Naive thymus-derived CD8-positive, alpha-beta T cell (primary cell): ENCODE measurements around the gene FBXW11. TPM values are rescaled to one million over a fixed set of nuclear protein-coding genes. Genes with fewer than 3 reads are reported as not detected.

Source experiments
- ATAC-seq, 2 donors: fragments of 150-1000 bp; cut with Tn5 transposase in 1 of 2; sonication (Bioruptor Pico), chemical (Tn5 transposase) in 1 of 2; 1 replicate in 1 of 2; 2 replicates in 1 of 2; pipeline ENCODE4 v1.10.0; 2021; ENCODE audit warnings: mild to moderate bottlenecking in 2 of 2, moderate library complexity in 2 of 2
- POLR2A ChIA-PET: fragments of 350-600 bp; sonication (Branson Sonifier 250); formaldehyde crosslinking; loops from one replicate; lab custom pipeline; 2021; ENCODE audit warnings: antibody characterized with exemption; lab: Charles Lee
- DNase-seq, 10 donors: peaks; one replicate each; pipeline versions ENCODE4 v3.0.0 to v3.0.0-alpha.2; 2020 to 2022
- H3K27ac Mint-ChIP-seq, 10 donors: one replicate each; pipeline ENCODE4 v1.8.0; 2020 to 2022; ENCODE audit warnings: mild to moderate bottlenecking in 10 of 10, mixed read lengths in 10 of 10, moderate library complexity in 4 of 10, inconsistent platforms in 1 of 10
- H3K27me3 Mint-ChIP-seq, 5 donors: one replicate each; pipeline ENCODE4 v1.8.0; 2021 to 2022; ENCODE audit warnings: mixed read lengths in 5 of 5
- H3K36me3 Mint-ChIP-seq, 3 donors: one replicate each; pipeline ENCODE4 v1.8.0; 2020 to 2022; ENCODE audit warnings: mixed read lengths in 3 of 3, mild to moderate bottlenecking in 2 of 3, inconsistent platforms in 1 of 3
- H3K4me1 Mint-ChIP-seq, 4 donors: one replicate each; pipeline ENCODE4 v1.8.0; 2021 to 2022; ENCODE audit warnings: mixed read lengths in 4 of 4
- H3K4me3 Mint-ChIP-seq, 10 donors: one replicate each; pipeline ENCODE4 v1.8.0; 2020 to 2022; ENCODE audit warnings: mild to moderate bottlenecking in 10 of 10, mixed read lengths in 10 of 10, moderate library complexity in 6 of 10, inconsistent platforms in 1 of 10
- H3K9me3 Mint-ChIP-seq, 9 donors: one replicate each; pipeline ENCODE4 v1.8.0; 2020 to 2022; ENCODE audit warnings: mixed read lengths in 9 of 9, mild to moderate bottlenecking in 3 of 9, inconsistent platforms in 1 of 9, moderate library complexity in 1 of 9
- polyA plus RNA-seq, 3 donors: library from polyadenylated mRNA; unstranded; fragments of 300-500 nt; fragmentation: Illumina TruSeq; gene quantifications; one replicate each; pipeline ENCODE4 v1.2.3, GENCODE V29; 2021
- total RNA-seq, 8 experiments: library from RNA in 2 of 8; stranded (reverse) in 2 of 8; gene quantifications; one replicate each; pipeline ENCODE4 v1.2.3 and lab custom pipeline; 2021 to 2026

FBXW11 gene
- total and polyA plus RNA-seq, 5 experiments from 2014 or later = 13.5 to 39.5 (median 18.3) TPM

DNA sequence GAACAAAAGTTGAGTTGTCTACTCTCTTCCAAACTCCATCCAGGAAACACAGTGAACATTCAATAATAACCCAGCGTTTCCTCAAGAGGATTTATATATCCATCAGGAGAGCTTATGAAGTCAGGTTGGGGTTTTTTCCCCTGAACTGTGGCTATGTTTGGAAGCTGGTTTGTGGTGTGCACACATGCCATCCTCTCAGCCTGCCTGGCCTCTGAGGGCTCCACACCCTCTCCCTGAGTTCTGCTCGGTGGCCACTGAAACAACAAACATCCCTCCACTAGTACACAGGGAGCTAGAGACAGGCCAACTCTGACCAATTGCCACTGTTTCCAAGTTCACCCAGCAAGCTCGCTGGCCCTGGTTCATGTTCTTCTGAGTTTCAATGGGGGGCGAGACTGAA lies 185.2 kb downstream of the FBXW11 start:
- DNase-seq (no peak), ATAC-seq (no peak)
- peaks cover 0 to 11% (median 2%) of the 10 kb centered on the region in 5 donors for H3K27me3 Mint-ChIP-seq
- no peak overlapping the region for H3K27ac Mint-ChIP-seq
- H3K4me3 Mint-ChIP-seq = no peak overlapping the region
- H3K9me3 Mint-ChIP-seq = no peaks in the 10 kb centered on the region
- POLR2A ChIA-PET = no interaction called here
- H3K36me3 Mint-ChIP-seq = no peaks in the 10 kb centered on the region
- H3K4me1 Mint-ChIP-seq = no peaks in the 10 kb centered on the region

DNA sequence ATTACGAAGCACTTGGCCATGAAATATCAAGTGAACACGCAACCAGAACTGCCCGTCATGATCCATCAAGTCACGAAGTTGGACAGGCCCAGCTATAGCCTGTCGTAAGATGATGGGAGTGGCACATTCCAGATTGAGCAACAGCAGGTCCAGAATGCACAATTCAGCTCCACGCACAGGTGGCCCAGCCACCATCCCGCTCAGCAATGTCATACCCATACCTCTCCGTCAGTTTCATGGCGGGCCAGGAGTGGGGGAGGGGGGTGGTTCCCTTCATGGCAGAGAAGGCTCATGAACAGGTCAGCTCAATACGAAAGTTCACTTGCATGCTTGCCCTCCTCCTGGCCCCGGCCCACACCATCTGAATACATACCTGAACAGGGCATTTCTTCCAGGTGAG lies 185.9 kb downstream of the FBXW11 start:
- H3K36me3 Mint-ChIP-seq = no peaks in the 10 kb centered on the region
- no peak overlapping the region for H3K4me3 Mint-ChIP-seq
- DNase-seq (no peak), ATAC-seq (no peak)
- H3K4me1 Mint-ChIP-seq = no peaks in the 10 kb centered on the region
- peaks cover 0 to 11% (median 2%) of the 10 kb centered on the region in 5 donors for H3K27me3 Mint-ChIP-seq
- no peaks in the 10 kb centered on the region for H3K9me3 Mint-ChIP-seq
- POLR2A ChIA-PET = no interaction called here
- H3K27ac Mint-ChIP-seq = no peak overlapping the region

DNA sequence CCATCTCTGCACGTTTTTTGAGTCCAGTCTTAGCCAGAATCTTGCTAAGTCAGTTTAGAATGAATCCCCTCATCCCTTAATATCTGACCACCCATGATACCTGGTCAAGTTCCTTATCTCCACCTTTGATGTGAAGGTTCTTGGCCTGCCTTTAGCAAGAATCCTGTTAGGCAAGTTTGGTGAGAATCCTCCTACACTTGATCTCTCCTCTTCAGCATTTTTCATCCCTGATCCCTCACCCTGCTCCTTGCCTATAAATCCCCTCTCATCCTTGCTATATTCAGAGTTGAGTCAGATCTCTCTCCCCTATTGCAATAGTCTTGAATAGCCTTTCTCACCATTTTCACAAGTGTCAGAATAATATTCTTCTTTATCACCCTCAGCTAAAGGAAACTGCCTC lies 189.8 kb downstream of the FBXW11 start:
- H3K27ac Mint-ChIP-seq = no peak overlapping the region
- ATAC-seq (no peak), DNase-seq (no peak)
- peaks cover 0 to 11% (median 0%) of the 10 kb centered on the region in 3 donors for H3K36me3 Mint-ChIP-seq
- POLR2A ChIA-PET = no interaction called here
- peaks cover 0 to 8% (median 0%) of the 10 kb centered on the region in 9 donors for H3K9me3 Mint-ChIP-seq
- peaks cover 0 to 11% (median 2%) of the 10 kb centered on the region in 5 donors for H3K27me3 Mint-ChIP-seq
- H3K4me1 Mint-ChIP-seq = no peaks in the 10 kb centered on the region
- H3K4me3 Mint-ChIP-seq = no peak overlapping the region

DNA sequence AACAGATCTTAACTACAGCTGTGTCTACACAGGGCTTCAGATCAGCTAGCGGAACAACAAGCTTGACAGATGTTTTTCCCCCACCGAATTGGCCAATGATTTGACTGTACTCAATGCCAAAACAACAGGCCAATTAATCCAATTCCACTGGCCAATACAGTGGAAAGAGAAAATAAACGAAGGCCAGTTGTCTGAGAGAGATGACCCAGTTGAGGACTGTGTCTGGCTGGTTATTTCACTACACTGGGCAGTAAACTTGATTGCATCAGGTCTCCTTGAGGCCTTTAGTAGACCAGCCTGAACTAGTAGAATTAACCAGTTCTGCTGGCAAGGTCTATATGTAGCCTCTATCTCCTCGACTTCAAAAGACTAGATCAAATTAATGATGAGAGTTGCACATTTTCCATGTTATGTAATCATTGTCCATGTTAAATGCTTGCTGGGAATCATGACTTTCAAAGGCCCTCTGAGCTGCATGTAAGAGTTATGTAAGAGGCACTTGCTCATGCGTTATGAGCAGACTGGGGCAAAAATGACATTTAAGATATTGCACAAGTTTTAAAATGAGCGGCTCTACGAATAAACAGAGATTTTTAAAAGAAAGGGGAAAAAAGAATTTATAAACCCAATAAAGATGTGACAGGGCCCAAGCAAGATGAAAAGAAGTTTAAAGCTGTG lies 192.5 kb downstream of the FBXW11 start:
- H3K27me3 Mint-ChIP-seq = peaks cover 2 to 11% (median 5%) of the 10 kb centered on the region in 5 donors
- DNase-seq (no peak), ATAC-seq (no peak)
- no peaks in the 10 kb centered on the region for H3K4me1 Mint-ChIP-seq
- POLR2A ChIA-PET = no interaction called here
- no peak overlapping the region for H3K4me3 Mint-ChIP-seq
- peaks cover 0 to 18% (median 0%) of the 10 kb centered on the region in 3 donors for H3K36me3 Mint-ChIP-seq
- no peak overlapping the region for H3K27ac Mint-ChIP-seq
- peaks cover 0 to 15% (median 6%) of the 10 kb centered on the region in 9 donors for H3K9me3 Mint-ChIP-seq

DNA sequence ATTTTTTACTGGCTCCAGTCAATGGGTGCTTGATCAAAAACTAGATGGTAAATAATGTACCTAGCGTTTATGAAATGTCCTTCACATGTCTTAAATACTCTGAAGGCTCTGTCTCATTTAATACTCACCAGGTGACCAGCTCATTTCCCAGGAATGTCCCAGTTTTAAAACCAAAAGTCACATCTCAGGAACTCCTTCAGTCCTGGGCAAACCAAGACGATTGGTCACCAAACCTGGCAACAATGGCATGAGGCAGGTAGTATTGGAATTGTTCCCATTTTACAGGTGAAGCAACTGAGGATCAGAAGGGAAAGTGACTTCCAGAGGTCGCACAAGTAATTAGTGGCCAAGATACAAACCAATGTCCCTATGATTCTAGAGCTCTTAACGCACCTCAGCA lies 193.2 kb downstream of the FBXW11 start:
- no peak overlapping the region for H3K4me3 Mint-ChIP-seq

More for the DNA sequence above, 193.2 kb downstream of the FBXW11 start:
- no peak overlapping the region for H3K27ac Mint-ChIP-seq
- H3K4me1 Mint-ChIP-seq = no peaks in the 10 kb centered on the region
- DNase-seq (no peak), ATAC-seq (no peak)
- H3K9me3 Mint-ChIP-seq = peaks cover 0 to 15% (median 9%) of the 10 kb centered on the region in 9 donors
- peaks cover 0 to 18% (median 1%) of the 10 kb centered on the region in 3 donors for H3K36me3 Mint-ChIP-seq
- H3K27me3 Mint-ChIP-seq = peaks cover 4 to 15% (median 10%) of the 10 kb centered on the region in 5 donors
- POLR2A ChIA-PET = no interaction called here

Other genes starting within 250 kb of the FBXW11 start
- not detected for gene SMIM23, start 220.8 kb downstream of the FBXW11 start, total RNA-seq
- gene SMIM23, start 220.8 kb downstream of the FBXW11 start, polyA plus RNA-seq = not detected
- gene STK10, start 181.6 kb upstream of the FBXW11 start, total RNA-seq = 100 to 1,000 TPM; 351 to 360 TPM
- gene STK10, start 181.6 kb upstream of the FBXW11 start, polyA plus RNA-seq = 100 to 1,000 TPM in 1 of 3 donors, 10 to 100 TPM in 2; 44.6 to 128 (median 62.1) TPM
- gene EFCAB9, start 187.5 kb upstream of the FBXW11 start, total RNA-seq = not detected
- gene EFCAB9, start 187.5 kb upstream of the FBXW11 start, polyA plus RNA-seq = not detected